Thoracic aorta endothelial cell (primary cell): Measurements from ENCODE around the gene CACNG7. TPM values are rescaled to one million over a fixed set of nuclear protein-coding genes. Genes with fewer than 3 reads are reported as not detected.

ENCODE experiments used
- total RNA-seq: library from RNA; depleted of rRNA; stranded (reverse); fragments of >200 nt; gene quantifications from 2 replicates; pipeline ENCODE4 v1.2.3, GENCODE V29; 2012

Gene CACNG7, protein sequence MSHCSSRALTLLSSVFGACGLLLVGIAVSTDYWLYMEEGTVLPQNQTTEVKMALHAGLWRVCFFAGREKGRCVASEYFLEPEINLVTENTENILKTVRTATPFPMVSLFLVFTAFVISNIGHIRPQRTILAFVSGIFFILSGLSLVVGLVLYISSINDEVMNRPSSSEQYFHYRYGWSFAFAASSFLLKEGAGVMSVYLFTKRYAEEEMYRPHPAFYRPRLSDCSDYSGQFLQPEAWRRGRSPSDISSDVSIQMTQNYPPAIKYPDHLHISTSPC
- total RNA-seq: 0.22 and 0.66 TPM in 2 replicates

DNA sequence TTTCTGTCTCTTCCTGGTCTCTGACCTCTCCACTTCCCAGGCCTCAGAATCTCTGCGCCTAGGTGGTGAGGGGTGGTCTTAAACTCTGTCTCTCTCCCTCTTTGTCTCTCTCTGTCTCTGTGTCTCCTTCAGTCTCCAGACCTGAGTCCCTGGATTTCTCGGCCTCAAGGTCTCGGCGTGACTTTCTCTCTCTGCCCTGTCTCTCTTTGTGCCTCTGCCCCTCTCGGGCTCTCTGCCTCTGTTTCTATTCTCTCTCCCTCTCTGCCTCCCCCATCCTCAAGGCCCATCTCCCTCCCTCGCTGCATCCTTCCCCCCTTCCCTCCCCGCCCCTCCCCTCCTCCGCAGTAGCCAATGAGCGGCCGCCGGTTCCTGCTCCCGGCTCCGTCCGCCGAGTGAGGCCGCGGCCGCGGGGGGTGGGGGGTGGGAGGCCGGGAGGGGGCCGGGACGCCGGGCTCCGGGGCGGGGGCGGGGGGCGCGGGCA is at the start of gene CACNG7:
Gene CACNG7 (plus strand): TSS at position 344 of the 481 bp plus-strand sequence. CDS start 3,554 bp downstream, outside the sequence.

DNA sequence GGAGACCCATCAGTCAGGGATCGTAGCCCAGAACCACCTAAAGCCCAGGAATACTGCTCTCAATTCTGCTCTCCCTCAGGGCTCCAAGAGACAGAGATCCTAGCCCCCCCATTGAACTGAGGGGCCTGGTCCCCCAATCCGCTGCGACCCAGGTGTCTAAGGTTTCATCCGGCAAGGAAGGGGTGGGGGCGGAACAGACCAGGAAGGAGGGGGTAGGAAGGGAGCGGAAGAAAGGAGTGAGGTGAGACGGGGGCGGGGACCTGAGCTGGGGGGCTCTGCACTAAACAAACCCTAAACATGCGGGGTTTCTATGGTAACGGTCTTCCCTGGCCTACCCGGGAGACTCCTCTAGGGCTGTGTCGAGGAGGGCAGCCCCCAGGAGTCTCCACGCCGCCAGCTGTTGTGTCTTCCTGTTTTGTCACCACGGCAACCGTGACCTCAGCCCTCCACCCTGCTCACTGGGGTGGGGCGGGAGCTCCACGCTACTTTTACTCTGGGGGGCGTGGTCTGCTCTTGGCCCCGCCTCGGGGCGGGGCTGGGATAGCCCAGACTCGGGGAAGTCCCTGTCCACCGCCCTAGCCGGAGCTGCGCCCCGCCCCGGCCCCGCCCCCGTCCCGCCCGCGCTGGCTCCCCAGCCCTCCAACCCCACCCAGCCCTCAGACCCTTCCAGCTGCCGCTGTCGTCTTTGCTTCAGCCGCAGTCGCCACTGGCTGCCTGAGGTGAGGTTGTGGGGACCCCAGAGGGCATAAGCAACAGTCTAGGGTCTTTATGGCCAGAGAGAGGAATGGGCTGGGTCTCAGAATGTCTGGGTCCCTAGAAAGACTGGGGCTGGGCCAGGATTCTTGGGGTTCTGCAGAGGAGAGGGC is 41.6 kb upstream of the CACNG7 start, which contains the start of gene MYADM:
Gene MYADM (plus strand): TSS at position 659 of the 866 bp plus-strand sequence. CDS start 5,647 bp downstream, outside the sequence.

DNA sequence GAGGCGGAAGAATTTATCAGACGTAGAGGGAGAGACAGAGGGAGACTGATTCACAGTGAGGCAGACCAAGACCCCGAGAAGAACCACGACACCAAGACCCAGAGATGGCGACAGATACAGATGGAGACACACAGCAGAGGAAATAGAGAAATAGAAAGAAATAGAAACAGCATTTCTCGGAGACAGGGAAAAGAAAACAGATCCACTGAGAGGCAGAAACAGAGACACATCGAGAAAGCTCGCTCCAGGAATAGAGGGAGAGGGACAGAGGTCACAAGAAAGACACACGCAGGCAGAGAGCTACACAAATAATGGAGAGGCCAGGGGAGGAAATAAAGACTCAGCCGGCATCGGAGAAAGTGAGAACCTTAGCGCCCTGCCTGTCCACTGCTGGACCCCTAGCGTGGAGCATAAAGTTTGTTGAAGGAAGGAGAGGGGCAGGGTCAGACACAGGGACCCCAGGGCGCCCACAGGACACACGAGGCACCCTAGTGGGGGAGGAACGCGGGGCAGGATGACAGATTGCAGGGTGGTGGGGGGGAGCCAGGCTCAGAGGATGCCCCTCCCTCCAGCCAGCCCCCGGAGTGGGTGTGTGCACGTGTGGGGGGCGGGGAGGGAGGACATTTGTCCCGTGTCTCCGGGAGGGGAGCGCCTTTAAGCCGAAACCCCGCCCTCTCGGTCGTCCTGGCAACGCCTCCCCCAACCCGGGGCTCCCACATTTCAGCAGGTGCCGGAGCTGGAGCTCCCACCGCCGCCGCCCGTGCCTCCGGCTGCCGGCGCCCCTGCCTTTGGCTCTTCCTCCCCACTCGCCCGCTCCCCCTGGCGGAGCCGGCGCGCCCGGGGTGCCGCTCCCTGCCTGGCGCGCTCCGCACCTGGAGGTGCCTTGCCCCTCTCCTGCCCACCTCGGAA is 27.3 kb upstream of the CACNG7 start, which contains the start of gene PRKCG:
Gene PRKCG (plus strand): TSS at position 716 of the 909 bp plus-strand sequence. CDS start 298 bp downstream, outside the sequence.

DNA sequence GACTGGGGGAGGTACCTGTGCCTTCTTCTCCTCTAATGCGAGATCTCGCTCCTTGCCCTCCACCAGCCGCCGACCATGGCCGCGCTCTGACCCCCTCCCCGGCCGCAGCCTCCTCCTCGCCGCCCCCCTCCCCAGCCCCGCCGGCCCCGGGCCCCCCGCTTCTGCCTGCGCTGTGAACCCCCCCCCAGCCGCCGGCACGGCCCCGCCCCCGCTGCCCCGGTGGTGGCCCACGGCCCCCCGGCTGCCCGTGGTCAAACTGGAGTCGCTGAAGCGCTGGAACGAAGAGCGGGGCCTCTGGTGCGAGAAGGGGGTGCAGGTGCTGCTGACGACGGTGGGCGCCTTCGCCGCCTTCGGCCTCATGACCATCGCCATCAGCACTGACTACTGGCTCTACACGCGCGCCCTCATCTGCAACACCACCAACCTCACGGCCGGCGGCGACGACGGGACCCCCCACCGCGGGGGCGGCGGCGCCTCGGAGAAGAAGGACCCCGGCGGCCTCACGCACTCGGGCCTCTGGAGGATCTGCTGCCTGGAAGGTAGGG is 53.9 kb downstream of the CACNG7 start, which contains the start of gene CACNG8:
Gene CACNG8 (plus strand): TSS at position 51 of the 545 bp plus-strand sequence.

DNA sequence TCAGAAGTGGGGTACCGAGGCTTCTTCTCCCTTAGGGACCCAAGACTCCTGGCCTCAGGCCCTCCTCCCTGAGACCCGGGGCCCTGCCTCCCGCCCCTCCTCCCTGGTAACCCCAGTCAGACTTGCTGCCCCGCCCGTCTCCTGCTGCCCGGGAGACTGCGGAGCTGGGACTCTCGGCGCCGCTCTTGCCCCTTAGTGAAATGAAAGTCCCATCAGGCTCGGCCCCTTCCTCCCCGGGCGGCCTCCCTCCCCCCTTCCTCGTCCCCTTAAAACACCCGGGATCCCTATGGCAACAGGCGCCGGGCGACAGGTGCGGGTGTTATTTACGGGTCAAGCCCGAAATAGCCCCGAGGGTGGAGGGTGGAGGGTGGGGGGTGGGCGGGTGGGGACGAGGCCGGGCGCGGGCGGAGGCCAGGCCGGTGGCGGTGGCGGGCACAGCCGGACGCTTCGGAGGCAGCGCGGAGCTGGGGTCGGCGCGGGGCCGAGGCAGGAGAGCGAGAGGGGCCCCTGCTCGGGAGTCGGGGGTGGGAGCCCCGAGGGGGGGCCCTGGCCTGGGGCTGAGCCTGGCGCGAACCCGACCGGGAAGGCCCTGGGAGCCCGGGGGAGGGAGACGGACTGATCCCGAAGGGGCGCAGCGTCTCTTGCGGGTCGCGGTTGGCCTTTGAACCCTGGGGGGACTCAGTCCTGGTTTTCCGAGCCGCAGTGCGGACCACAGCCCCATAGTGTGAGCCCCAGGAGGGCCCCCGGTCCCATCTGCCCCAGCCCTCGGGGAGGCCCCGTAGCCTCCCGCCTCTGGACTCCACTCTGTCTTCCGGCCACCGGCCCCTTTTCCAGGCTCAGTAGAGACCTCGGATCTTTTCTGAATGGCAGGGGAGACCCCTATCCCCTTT is 82.4 kb downstream of the CACNG7 start, which contains the start of gene CACNG6:
Gene CACNG6 (plus strand): TSS at position 414 of the 890 bp plus-strand sequence. CDS start 1,241 bp downstream, outside the sequence.

Other genes starting within 250 kb of the CACNG7 start
- 0.13 and 0.93 TPM in 2 replicates for gene NLRP12, start 85.0 kb upstream of the CACNG7 start, total RNA-seq
- gene MYADM, start 41.4 kb upstream of the CACNG7 start, total RNA-seq: 27.4 and 34.5 TPM in 2 replicates
- gene PRKCG, start 27.1 kb upstream of the CACNG7 start, total RNA-seq: under 0.01 and 0.22 TPM in 2 replicates
- 1.0 and 1.1 TPM in 2 replicates for gene CACNG8, start 53.7 kb downstream of the CACNG7 start, total RNA-seq
- 1.0 and 1.9 TPM in 2 replicates for gene CACNG6, start 82.4 kb downstream of the CACNG7 start, total RNA-seq
- gene VSTM1, start 154.6 kb downstream of the CACNG7 start, total RNA-seq: not detected in 2 replicates
- gene TARM1, start 172.1 kb downstream of the CACNG7 start, total RNA-seq: not detected in 2 replicates
- gene OSCAR, start 191.5 kb downstream of the CACNG7 start, total RNA-seq: not detected in 2 replicates
- 8.1 and 11.6 TPM in 2 replicates for gene NDUFA3, start 193.6 kb downstream of the CACNG7 start, total RNA-seq
- gene TFPT, start 206.4 kb downstream of the CACNG7 start, total RNA-seq: 15.9 and 19.7 TPM in 2 replicates
- 51.3 and 64.7 TPM in 2 replicates for gene PRPF31, start 206.5 kb downstream of the CACNG7 start, total RNA-seq
- gene CNOT3, start 228.5 kb downstream of the CACNG7 start, total RNA-seq: 15.2 and 19.6 TPM in 2 replicates